ENCODE measurements around the gene CACNB4.

Gene CACNB4

DNA sequence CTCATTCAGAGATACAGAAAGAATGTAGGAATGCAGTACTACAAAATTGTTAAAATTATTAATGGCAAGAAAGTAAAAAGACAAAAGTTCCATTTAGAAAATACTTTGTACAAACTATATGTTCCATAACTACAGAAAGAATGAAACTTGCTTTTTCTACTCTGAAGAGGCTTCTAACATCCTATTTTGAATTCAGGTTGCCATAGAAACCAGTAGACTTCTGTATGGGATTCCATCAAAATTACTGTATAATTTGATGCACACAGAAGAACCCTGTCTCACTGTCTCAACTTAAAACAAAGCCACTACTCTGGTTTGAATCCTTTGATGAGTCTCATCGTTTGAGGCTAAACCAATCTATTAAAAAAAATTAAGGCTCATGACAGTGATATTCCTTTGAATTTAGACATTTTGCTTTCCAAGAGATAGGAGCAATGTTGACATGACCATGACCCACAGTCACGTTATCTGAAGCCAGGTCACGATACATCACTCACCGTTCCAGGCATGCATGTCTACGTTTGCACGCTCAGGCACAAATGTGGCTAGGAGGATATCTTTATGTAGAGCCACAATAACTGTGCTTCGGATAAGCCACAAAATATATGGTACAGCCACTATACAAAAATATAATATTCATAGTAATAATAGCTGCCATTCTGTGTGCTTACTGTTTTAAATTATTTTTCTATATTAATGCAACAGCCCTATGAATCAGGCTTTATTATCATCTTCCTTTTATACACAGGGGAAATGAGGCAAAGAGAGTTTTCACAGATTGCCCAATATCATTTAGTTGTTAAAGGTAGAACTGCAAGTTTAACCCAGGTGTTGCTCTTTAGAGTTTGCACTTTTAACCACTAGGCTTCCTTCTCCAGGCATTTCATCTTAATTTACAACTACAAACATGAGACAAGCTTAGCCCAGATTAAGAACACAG is 82.4 kb downstream of the CACNB4 start:
- Histone ChIP-seq H3K9me3 (ENCODE audit: control insufficient read depth, low read length) (no peaks in the 10 kb centered on the region), H3K18ac (ENCODE audit: low read depth in 1 of 2, low read length in 2 of 2) (no peak overlapping the region), H3K9ac (ENCODE audit: low read length) (no peak overlapping the region), H2AFZ (ENCODE audit: low read depth, low read length) (no peak overlapping the region), H3K4me2 (ENCODE audit: low read length, poor library complexity, severe bottlenecking) (no peak overlapping the region), H2BK5ac (ENCODE audit: low read depth, low read length, poor library complexity, severe bottlenecking) (no peak overlapping the region), H4K8ac (ENCODE audit: low read length) (no peak overlapping the region), H3K79me1 (replicated peaks; ENCODE audit: low read length, poor library complexity, severe bottlenecking) (no peaks in the 10 kb centered on the region), H3K4me3 (ENCODE audit: insufficient read depth in 1 of 2, low read depth in 1 of 2, low read length in 2 of 2) (no peak overlapping the region), H3K27me3 (ENCODE audit: control insufficient read depth in 1 of 2, insufficient read depth in 1 of 2, low read length in 2 of 2) (peaks cover 7 to 21% of the 10 kb centered on the region in 2 experiments), H3K36me3 (ENCODE audit: control insufficient read depth in 1 of 2, insufficient read depth in 2 of 2, low read depth in 1 of 2, low read length in 2 of 2) (no peaks in the 10 kb centered on the region), H2AK5ac (ENCODE audit: low read length, severe bottlenecking) (no peak overlapping the region), H3K23ac (ENCODE audit: low read length in 2 of 2) (no peak overlapping the region), H2BK12ac (ENCODE audit: low read length in 2 of 2) (no peak overlapping the region), H3K27ac (ENCODE audit: low read length, poor library complexity, severe bottlenecking) (no peak overlapping the region), H4K91ac (ENCODE audit: low read length) (no peak overlapping the region), H2BK15ac (ENCODE audit: low read depth, poor library complexity, severe bottlenecking) (no peak overlapping the region), H3K4me1 (ENCODE audit: control insufficient read depth, insufficient read depth, low read depth, low read length) (no peaks in the 10 kb centered on the region), H3K14ac (ENCODE audit: low read length in 2 of 2) (no peak overlapping the region), H2BK120ac (ENCODE audit: low read depth, low read length) (no peak overlapping the region), H3K4ac (ENCODE audit: low read depth in 1 of 2, low read length in 2 of 2) (no peak overlapping the region)
- DNase-seq: no peak
- 92% methylated on average over 6 of the region's 7 CpGs for WGBS

DNA sequence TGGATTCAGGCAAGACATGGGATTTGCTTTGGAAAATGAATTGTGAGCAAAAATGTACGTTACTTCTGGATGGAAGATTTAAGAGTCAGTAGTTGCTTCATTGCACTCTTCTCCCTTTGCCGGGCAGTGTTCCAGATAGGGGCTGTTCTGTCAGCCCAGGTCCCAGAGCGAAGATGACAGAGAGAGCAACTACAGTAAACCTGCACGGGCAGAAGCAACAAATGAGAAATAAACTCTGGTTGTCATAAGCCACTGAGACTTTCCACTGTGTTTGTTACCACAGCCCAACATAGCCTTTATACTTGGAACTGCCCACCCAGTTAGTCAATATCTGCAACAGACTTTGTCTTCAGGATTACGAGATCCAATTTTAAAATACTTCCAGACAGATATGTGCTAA is 83.3 kb downstream of the CACNB4 start:
- H3K23ac ChIP-seq (ENCODE audit: low read length in 2 of 2): no peak overlapping the region
- H2AK5ac ChIP-seq (ENCODE audit: low read length, severe bottlenecking): no peak overlapping the region
- no peak overlapping the region for H3K18ac ChIP-seq (ENCODE audit: low read depth in 1 of 2, low read length in 2 of 2)
- H3K9ac ChIP-seq (ENCODE audit: low read length): no peak overlapping the region
- no peak overlapping the region for H2AFZ ChIP-seq (ENCODE audit: low read depth, low read length)
- H2BK15ac ChIP-seq (ENCODE audit: low read depth, poor library complexity, severe bottlenecking): no peak overlapping the region
- no peaks in the 10 kb centered on the region for H3K36me3 ChIP-seq (ENCODE audit: control insufficient read depth in 1 of 2, insufficient read depth in 2 of 2, low read depth in 1 of 2, low read length in 2 of 2)
- no peak overlapping the region for H3K4ac ChIP-seq (ENCODE audit: low read depth in 1 of 2, low read length in 2 of 2)
- no peaks in the 10 kb centered on the region for H3K9me3 ChIP-seq (ENCODE audit: control insufficient read depth, low read length)
- H2BK12ac ChIP-seq (ENCODE audit: low read length in 2 of 2): no peak overlapping the region
- peaks cover 7 to 30% of the 10 kb centered on the region in 2 experiments for H3K27me3 ChIP-seq (ENCODE audit: control insufficient read depth in 1 of 2, insufficient read depth in 1 of 2, low read length in 2 of 2)
- no peak overlapping the region for H2BK120ac ChIP-seq (ENCODE audit: low read depth, low read length)
- H3K4me3 ChIP-seq (ENCODE audit: insufficient read depth in 1 of 2, low read depth in 1 of 2, low read length in 2 of 2): no peak overlapping the region
- 90% methylated on average over 5 of the region's 5 CpGs for WGBS
- H2BK5ac ChIP-seq (ENCODE audit: low read depth, low read length, poor library complexity, severe bottlenecking): no peak overlapping the region
- no peak overlapping the region for H3K27ac ChIP-seq (ENCODE audit: low read length, poor library complexity, severe bottlenecking)
- H3K4me2 ChIP-seq (ENCODE audit: low read length, poor library complexity, severe bottlenecking): no peak overlapping the region
- no peak for DNase-seq
- no peaks in the 10 kb centered on the region for H3K79me1 ChIP-seq (replicated peaks; ENCODE audit: low read length, poor library complexity, severe bottlenecking)
- H3K14ac ChIP-seq (ENCODE audit: low read length in 2 of 2): no peak overlapping the region
- H4K91ac ChIP-seq (ENCODE audit: low read length): no peak overlapping the region
- H3K4me1 ChIP-seq (ENCODE audit: control insufficient read depth, insufficient read depth, low read depth, low read length): no peaks in the 10 kb centered on the region
- no peak overlapping the region for H4K8ac ChIP-seq (ENCODE audit: low read length)

DNA sequence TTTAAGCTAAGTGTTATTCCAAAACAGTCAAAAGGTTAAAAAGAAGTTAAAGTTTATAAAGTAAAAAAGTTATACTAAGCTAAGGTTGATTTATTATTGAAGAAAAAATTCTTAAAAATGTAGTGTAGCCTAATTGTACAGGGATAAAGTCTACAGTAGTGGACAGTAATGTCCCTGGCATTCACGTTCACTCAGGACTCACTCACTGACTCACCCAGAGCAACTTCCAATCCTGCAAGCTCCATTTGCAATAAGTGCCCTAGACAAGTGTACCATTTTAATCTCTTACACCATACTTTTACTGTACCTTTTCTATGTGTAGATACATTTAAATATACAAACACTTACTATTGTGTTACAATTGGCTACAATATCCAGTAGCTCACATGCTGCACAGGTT is 86.1 kb downstream of the CACNB4 start:
- Histone ChIP-seq H3K9ac (ENCODE audit: low read length) (no peak overlapping the region), H3K27me3 (ENCODE audit: control insufficient read depth in 1 of 2, insufficient read depth in 1 of 2, low read length in 2 of 2) (peaks cover 0 to 20% of the 10 kb centered on the region in 2 experiments), H3K4ac (ENCODE audit: low read depth in 1 of 2, low read length in 2 of 2) (no peak overlapping the region)

DNA sequence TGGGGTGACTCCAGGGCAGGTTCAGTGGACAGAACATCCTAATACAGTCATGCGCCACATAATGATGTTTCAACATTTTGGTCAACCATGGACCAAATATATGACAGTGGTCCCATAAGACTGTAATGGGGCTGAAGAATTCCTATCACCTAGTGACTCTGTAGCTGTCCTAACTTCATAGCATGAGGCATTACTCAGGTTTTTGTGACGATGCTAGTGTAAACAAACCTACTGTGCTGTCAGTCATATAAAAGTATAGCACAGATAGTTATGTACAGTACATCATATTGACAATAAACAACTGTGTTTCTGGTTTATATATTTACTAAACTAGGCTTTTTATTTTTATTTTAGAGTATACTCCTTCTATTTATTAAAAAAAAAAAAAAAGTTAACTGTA is 87.1 kb downstream of the CACNB4 start:
- WGBS: 87% methylated on average over 1 of the region's 2 CpGs
- Histone ChIP-seq H3K9me3 (ENCODE audit: control insufficient read depth, low read length) (no peaks in the 10 kb centered on the region), H2BK12ac (ENCODE audit: low read length in 2 of 2) (no peak overlapping the region), H2AFZ (ENCODE audit: low read depth, low read length) (no peak overlapping the region), H3K27ac (ENCODE audit: low read length, poor library complexity, severe bottlenecking) (no peak overlapping the region), H2BK15ac (ENCODE audit: low read depth, poor library complexity, severe bottlenecking) (no peak overlapping the region), H3K18ac (ENCODE audit: low read depth in 1 of 2, low read length in 2 of 2) (no peak overlapping the region), H3K23ac (ENCODE audit: low read length in 2 of 2) (no peak overlapping the region), H2BK5ac (ENCODE audit: low read depth, low read length, poor library complexity, severe bottlenecking) (no peak overlapping the region), H3K9ac (ENCODE audit: low read length) (no peak overlapping the region), H3K36me3 (ENCODE audit: control insufficient read depth in 1 of 2, insufficient read depth in 2 of 2, low read depth in 1 of 2, low read length in 2 of 2) (no peaks in the 10 kb centered on the region), H3K4me2 (ENCODE audit: low read length, poor library complexity, severe bottlenecking) (no peak overlapping the region), H3K4me3 (ENCODE audit: insufficient read depth in 1 of 2, low read depth in 1 of 2, low read length in 2 of 2) (no peak overlapping the region), H4K8ac (ENCODE audit: low read length) (no peak overlapping the region), H2BK120ac (ENCODE audit: low read depth, low read length) (no peak overlapping the region), H3K4ac (ENCODE audit: low read depth in 1 of 2, low read length in 2 of 2) (no peak overlapping the region), H3K14ac (ENCODE audit: low read length in 2 of 2) (no peak overlapping the region), H4K91ac (ENCODE audit: low read length) (no peak overlapping the region), H3K79me1 (replicated peaks; ENCODE audit: low read length, poor library complexity, severe bottlenecking) (no peaks in the 10 kb centered on the region), H3K4me1 (ENCODE audit: control insufficient read depth, insufficient read depth, low read depth, low read length) (no peaks in the 10 kb centered on the region), H3K27me3 (ENCODE audit: control insufficient read depth in 1 of 2, insufficient read depth in 1 of 2, low read length in 2 of 2) (peaks cover 0 to 20% of the 10 kb centered on the region in 2 experiments), H2AK5ac (ENCODE audit: low read length, severe bottlenecking) (no peak overlapping the region)
- no peak for DNase-seq

More for the DNA sequence above, 86.1 kb downstream of the CACNB4 start:
- no peak overlapping the region for H3K23ac ChIP-seq (ENCODE audit: low read length in 2 of 2)
- H2BK12ac ChIP-seq (ENCODE audit: low read length in 2 of 2): no peak overlapping the region
- H3K4me3 ChIP-seq (ENCODE audit: insufficient read depth in 1 of 2, low read depth in 1 of 2, low read length in 2 of 2): no peak overlapping the region
- no peak for DNase-seq
- no peaks in the 10 kb centered on the region for H3K79me1 ChIP-seq (replicated peaks; ENCODE audit: low read length, poor library complexity, severe bottlenecking)
- no peaks in the 10 kb centered on the region for H3K9me3 ChIP-seq (ENCODE audit: control insufficient read depth, low read length)
- H3K27ac ChIP-seq (ENCODE audit: low read length, poor library complexity, severe bottlenecking): no peak overlapping the region
- H4K91ac ChIP-seq (ENCODE audit: low read length): no peak overlapping the region
- H2BK5ac ChIP-seq (ENCODE audit: low read depth, low read length, poor library complexity, severe bottlenecking): no peak overlapping the region
- no CpG with 5 or more reads among the region's 1 CpG for WGBS
- H2BK15ac ChIP-seq (ENCODE audit: low read depth, poor library complexity, severe bottlenecking): no peak overlapping the region
- H2AFZ ChIP-seq (ENCODE audit: low read depth, low read length): no peak overlapping the region
- no peak overlapping the region for H3K18ac ChIP-seq (ENCODE audit: low read depth in 1 of 2, low read length in 2 of 2)
- no peaks in the 10 kb centered on the region for H3K4me1 ChIP-seq (ENCODE audit: control insufficient read depth, insufficient read depth, low read depth, low read length)
- H2BK120ac ChIP-seq (ENCODE audit: low read depth, low read length): no peak overlapping the region
- no peak overlapping the region for H4K8ac ChIP-seq (ENCODE audit: low read length)
- no peak overlapping the region for H3K14ac ChIP-seq (ENCODE audit: low read length in 2 of 2)
- H3K4me2 ChIP-seq (ENCODE audit: low read length, poor library complexity, severe bottlenecking): no peak overlapping the region
- no peak overlapping the region for H2AK5ac ChIP-seq (ENCODE audit: low read length, severe bottlenecking)
- H3K36me3 ChIP-seq (ENCODE audit: control insufficient read depth in 1 of 2, insufficient read depth in 2 of 2, low read depth in 1 of 2, low read length in 2 of 2): no peaks in the 10 kb centered on the region

Measured in mesenchymal stem cell (in vitro differentiated cells and primary cell).